Measurements from ENCODE around the gene TBC1D24.

DNA sequence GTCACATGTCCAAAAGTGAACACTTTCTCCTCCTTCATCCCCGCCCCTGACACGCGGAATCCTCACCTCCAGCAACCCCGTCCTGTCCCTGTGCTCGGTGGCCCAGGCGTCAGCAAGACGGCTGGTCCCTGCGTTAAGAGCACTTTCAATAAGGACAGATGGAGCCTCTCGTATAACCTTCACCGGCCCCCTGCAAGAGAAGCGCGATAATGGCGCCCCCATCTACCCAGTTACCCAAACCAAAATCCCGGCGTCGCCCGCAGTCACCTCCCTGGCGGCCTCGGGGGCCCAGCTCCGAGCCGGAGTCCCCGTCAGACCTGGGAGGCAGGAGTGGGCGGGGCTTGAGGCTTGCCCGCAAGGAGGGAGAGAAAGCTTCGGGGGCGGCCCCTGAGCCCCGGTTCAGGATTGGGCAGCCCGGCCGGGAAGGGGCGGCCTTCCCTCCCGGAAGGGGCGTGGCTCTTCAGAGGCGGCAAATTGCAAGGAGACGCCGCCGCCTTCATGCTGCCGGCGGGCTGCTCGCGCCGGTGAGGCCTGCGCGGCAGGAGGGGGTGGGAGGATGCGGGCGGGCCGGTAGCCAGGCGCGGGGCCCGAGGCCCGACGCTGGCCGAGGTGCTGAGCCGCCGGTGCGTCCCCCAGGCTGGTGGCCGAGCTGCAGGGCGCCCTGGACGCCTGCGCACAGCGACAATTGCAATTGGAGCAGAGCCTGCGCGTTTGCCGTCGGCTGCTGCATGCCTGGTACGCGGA is 15.1 kb upstream of the TBC1D24 start, which contains the start of gene TEDC2:
- TF ChIP-seq, protein P1, sequence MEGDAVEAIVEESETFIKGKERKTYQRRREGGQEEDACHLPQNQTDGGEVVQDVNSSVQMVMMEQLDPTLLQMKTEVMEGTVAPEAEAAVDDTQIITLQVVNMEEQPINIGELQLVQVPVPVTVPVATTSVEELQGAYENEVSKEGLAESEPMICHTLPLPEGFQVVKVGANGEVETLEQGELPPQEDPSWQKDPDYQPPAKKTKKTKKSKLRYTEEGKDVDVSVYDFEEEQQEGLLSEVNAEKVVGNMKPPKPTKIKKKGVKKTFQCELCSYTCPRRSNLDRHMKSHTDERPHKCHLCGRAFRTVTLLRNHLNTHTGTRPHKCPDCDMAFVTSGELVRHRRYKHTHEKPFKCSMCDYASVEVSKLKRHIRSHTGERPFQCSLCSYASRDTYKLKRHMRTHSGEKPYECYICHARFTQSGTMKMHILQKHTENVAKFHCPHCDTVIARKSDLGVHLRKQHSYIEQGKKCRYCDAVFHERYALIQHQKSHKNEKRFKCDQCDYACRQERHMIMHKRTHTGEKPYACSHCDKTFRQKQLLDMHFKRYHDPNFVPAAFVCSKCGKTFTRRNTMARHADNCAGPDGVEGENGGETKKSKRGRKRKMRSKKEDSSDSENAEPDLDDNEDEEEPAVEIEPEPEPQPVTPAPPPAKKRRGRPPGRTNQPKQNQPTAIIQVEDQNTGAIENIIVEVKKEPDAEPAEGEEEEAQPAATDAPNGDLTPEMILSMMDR (IDR thresholded peaks at IDR 0.05): no peak
- TF ChIP-seq POLR2A (IDR thresholded peaks at IDR 0.05): no peak
